ENCODE results near the gene SETD1A.

DNA sequence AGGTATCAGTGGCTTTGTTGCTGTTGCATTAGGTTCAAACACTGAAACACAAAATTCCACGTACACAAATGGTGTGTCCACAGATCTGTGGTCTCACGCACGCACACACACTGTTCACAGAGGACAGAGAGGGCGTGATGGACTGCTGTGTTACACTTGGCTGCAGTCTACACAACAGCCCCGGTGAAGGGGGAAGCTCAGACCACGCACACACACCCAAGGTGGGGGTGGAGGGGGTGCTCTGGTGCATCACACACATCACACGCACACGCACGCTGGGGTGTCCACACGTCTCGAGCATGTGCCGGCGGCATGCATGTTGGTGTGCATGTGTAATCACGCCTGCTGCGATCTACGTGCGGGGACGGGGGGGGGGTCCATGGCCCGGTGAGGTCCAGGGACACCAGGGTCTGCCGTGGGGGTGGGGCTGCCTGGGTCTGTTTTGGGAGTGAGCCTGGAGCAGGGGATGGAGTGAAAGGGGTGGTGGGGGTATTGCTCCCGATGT, 34.8 kb downstream of the SETD1A start:
- TF ChIP-seq, protein P1, sequence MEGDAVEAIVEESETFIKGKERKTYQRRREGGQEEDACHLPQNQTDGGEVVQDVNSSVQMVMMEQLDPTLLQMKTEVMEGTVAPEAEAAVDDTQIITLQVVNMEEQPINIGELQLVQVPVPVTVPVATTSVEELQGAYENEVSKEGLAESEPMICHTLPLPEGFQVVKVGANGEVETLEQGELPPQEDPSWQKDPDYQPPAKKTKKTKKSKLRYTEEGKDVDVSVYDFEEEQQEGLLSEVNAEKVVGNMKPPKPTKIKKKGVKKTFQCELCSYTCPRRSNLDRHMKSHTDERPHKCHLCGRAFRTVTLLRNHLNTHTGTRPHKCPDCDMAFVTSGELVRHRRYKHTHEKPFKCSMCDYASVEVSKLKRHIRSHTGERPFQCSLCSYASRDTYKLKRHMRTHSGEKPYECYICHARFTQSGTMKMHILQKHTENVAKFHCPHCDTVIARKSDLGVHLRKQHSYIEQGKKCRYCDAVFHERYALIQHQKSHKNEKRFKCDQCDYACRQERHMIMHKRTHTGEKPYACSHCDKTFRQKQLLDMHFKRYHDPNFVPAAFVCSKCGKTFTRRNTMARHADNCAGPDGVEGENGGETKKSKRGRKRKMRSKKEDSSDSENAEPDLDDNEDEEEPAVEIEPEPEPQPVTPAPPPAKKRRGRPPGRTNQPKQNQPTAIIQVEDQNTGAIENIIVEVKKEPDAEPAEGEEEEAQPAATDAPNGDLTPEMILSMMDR (conservative IDR thresholded peaks at IDR 0.05 in 1 of 2, IDR thresholded peaks at IDR 0.05 in 1 of 2; ENCODE audit: low read depth in 1 of 2, low read length in 2 of 2), result no peak
- no peak for TF ChIP-seq EZH2 (IDR thresholded peaks at IDR 0.05; ENCODE audit: low read length, missing control alignments)
